Right atrium auricular region (tissue), 2 donors: ENCODE results near the gene SORBS1. TPM values are rescaled to one million over a fixed set of nuclear protein-coding genes. Genes with fewer than 3 reads are reported as not detected.
A peak's percentile ranks its signal among the peaks of the same experiment; 100 is the strongest.

Source experiments
- DNase-seq: peaks from one replicate; pipeline ENCODE4 v3.0.0-alpha.2; 2019; ENCODE audit warnings: low spot score
- H3K27ac ChIP-seq, 2 donors: fragments of 200-600 bp; sonication (generic); 1 replicate in 1 of 2; 2 replicates in 1 of 2; pipeline ENCODE4 v1.5.1; 2016 to 2019
- H3K27me3 ChIP-seq, 2 donors: fragments of 200-600 bp; sonication (generic); one replicate each; pipeline versions ENCODE4 v1.5.1 to v1.6.0; 2017 to 2019
- H3K36me3 ChIP-seq: fragments of 200-600 bp; sonication (generic); one replicate; pipeline ENCODE4 v1.5.1; 2016
- H3K4me1 ChIP-seq, 2 donors: fragments of 200-600 bp; sonication (generic); one replicate each; pipeline versions ENCODE4 v1.5.1 to v1.6.0; 2017 to 2019
- H3K4me3 ChIP-seq, 2 donors: fragments of 200-600 bp; sonication (generic); 1 replicate in 1 of 2; 2 replicates in 1 of 2; pipeline ENCODE4 v1.5.1; 2017 to 2019; ENCODE audit warnings: mild to moderate bottlenecking in 1 of 2, moderate library complexity in 1 of 2
- H3K9me3 ChIP-seq, 2 donors: fragments of 200-600 bp; sonication (generic); one replicate each; pipeline ENCODE4 v1.5.1; 2019
- total RNA-seq, 2 donors: library from RNA; depleted of rRNA; stranded (reverse); fragments of >200 nt; gene quantifications; one replicate each; pipeline ENCODE4 v1.1.0, GENCODE V29; 2016
- TF ChIP-seq, protein P1 (sequence below), 2 donors: fragments of 200-600 bp; sonication (generic); IDR thresholded peaks; one replicate each; pipeline ENCODE4 v1.5.1; 2019; ENCODE audit warnings: antibody characterized with exemption in 2 of 2

SORBS1 gene
- total RNA-seq, 2 donors from 2014 or later, result 742 to 815 TPM

DNA sequence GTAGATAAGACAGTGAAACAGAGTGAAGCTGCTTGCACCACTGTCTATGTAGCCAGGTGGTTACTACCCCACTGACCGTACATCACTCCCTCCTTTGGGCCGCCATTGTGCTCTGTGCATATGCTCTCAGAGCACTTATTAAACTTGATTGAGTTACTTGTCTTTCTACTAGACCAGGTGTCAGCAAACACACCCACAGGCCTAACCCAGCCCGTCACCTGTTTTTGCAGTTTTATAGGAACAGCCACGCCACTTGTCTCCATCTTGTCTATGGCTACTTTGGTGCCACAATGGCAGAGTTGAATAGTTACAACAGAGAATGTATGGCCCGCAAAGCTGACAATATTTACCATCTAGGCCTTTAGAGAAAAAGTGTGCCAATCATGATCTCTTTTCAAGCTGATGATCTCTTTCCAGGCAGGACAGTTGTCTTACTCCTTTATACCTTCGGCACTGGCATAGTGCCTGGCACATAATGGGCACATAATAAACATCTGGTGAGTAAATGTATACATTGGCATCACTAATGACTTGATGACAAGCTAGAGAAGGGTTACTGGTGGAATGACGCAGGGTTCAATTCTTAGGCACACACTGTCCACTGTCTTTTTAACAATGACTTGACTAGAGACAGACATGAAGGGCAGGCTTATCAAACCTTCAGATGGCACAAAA lies 36.7 kb downstream of the SORBS1 start:
- H3K4me1 ChIP-seq, result peaks cover 0 to 64% of the 10 kb centered on the region in 2 donors
- no peak for DNase-seq
- H3K27ac ChIP-seq, result peak overlapping the region; percentile 37 to 40
- TF ChIP-seq, protein P1, sequence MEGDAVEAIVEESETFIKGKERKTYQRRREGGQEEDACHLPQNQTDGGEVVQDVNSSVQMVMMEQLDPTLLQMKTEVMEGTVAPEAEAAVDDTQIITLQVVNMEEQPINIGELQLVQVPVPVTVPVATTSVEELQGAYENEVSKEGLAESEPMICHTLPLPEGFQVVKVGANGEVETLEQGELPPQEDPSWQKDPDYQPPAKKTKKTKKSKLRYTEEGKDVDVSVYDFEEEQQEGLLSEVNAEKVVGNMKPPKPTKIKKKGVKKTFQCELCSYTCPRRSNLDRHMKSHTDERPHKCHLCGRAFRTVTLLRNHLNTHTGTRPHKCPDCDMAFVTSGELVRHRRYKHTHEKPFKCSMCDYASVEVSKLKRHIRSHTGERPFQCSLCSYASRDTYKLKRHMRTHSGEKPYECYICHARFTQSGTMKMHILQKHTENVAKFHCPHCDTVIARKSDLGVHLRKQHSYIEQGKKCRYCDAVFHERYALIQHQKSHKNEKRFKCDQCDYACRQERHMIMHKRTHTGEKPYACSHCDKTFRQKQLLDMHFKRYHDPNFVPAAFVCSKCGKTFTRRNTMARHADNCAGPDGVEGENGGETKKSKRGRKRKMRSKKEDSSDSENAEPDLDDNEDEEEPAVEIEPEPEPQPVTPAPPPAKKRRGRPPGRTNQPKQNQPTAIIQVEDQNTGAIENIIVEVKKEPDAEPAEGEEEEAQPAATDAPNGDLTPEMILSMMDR (IDR thresholded peaks at IDR 0.05), result no peak
- no peaks in the 10 kb centered on the region for H3K27me3 ChIP-seq
- H3K36me3 ChIP-seq, result no peaks in the 10 kb centered on the region
- H3K4me3 ChIP-seq, result no peak overlapping the region
- H3K9me3 ChIP-seq, result no peaks in the 10 kb centered on the region

GRCh38 chr10:95522117-95522516 lies 39.1 kb downstream of the SORBS1 start:
- Histone ChIP-seq H3K4me1 (peaks cover 0 to 72% of the 10 kb centered on the region in 2 donors), H3K9me3 (no peaks in the 10 kb centered on the region), H3K27me3 (no peaks in the 10 kb centered on the region), H3K36me3 (no peaks in the 10 kb centered on the region), H3K4me3 (no peak overlapping the region), H3K27ac (peak overlapping the region; percentile 79 to 92)
- TF ChIP-seq, protein P1 (IDR thresholded peaks at IDR 0.05), result no peak
- DNase-seq, result no peak

- Histone ChIP-seq H3K36me3 (no peaks in the 10 kb centered on the region), H3K27me3 (no peaks in the 10 kb centered on the region), H3K27ac (peak overlapping the region; percentile 79 to 92), H3K4me1 (peaks cover 0 to 79% of the 10 kb centered on the region in 2 donors), H3K9me3 (no peaks in the 10 kb centered on the region), H3K4me3 (no peak overlapping the region)
- no peak for DNase-seq
- TF ChIP-seq, protein P1 (IDR thresholded peaks at IDR 0.05), result no peak
Observed at GRCh38 chr10:95520617-95521016, 40.6 kb downstream of the SORBS1 start.

DNA sequence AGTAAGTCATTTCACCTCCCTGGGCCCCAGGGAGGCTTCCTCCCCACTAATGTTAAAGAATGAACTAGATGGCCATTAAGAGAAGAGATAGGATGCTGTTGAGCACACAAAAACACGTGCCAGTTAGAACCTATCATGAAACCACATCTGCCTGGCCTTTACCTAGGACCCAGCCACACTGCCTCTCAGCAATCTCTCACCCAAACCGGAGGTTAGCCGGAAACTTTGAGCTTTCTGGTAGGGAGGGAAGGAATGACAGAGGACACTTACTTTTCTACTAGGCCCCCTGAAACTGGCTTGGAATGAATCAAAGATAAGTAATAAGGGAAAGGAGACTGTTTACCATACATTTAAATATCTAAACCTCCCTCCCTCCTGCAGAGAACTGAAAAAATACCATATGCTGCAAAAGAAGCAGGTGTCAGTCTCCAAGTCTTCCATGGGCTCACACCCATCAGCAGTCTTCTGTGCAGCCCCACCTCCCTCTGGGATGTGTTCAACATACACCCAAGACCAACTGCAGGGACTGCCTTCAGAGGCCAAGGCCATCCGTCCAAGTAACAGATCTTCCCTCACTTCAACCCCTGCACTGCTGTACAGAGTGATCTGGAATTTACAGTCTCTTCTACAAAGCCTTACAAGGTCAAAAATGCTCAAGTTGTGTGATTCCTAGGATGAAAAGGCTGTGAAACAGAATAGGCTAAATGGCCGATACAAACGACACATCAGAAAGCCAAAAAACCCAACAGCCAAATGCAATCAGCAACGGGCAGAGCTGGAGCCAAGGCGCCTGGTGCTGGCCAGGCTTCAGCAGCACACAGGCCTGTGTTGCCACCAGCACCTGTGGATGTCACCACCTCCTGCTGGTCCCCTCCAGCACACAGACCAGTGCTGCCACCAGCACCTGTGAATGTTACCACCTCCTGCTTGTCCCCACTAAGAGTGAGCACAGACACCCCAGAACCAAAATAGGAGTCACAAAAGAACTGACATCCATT lies 42.4 kb downstream of the SORBS1 start:
- H3K36me3 ChIP-seq, result no peaks in the 10 kb centered on the region
- peaks cover 0 to 91% of the 10 kb centered on the region in 2 donors for H3K4me1 ChIP-seq
- H3K9me3 ChIP-seq, result no peaks in the 10 kb centered on the region
- no peaks in the 10 kb centered on the region for H3K27me3 ChIP-seq
- peak overlapping the region; percentile 79 to 92 for H3K27ac ChIP-seq
- TF ChIP-seq, protein P1 (IDR thresholded peaks at IDR 0.05), result peak in 1 of 2 donors; percentile 20
- no peak for DNase-seq
- H3K4me3 ChIP-seq, result peak overlapping the region in 1 of 2 donors; percentile 1

DNA sequence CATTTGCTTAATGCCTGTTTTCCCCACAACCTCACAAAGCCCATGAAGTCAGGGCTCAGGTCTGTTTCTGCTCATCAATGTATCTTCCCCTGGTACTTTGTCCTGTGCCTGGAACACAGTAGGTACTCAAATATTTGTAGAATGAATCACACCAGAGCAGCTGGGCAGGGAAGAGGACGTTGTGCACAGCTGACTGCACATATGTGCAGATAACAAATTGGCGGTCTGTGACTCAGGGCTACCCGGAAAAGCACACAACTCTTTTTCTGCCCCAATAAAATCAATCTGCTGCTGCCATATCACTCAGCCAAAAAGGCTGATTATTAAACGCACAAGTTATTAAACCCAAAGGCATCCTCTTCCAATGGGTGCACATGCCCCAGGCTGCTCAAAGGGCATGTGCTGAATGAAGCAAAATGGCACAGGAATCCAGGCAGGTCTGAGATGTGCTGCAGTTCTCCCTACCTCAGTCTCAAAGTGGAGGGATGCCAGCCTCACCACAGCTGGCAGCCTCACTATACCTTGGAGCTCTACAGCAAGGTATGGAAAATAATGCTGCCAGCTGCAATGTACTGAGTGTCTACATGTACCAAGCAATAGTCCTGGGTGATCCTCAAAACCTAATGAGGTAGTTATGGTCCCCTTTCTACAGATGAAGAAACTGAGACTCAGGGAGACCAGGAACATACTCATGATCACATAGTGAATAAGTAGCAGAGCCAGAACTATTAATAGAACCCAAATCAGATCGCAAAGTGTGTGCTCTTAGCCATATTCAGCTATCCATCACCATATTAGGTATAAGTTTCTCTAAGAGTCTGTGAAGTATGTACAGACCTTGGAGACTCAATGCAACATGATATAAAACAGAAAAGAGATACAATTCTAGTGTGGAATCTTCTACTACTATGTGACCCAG lies 43.4 kb downstream of the SORBS1 start:
- H3K9me3 ChIP-seq, result no peaks in the 10 kb centered on the region
- no peak overlapping the region for H3K4me3 ChIP-seq
- H3K27ac ChIP-seq, result peak overlapping the region; percentile 79 to 92
- DNase-seq, result no peak
- H3K36me3 ChIP-seq, result no peaks in the 10 kb centered on the region
- TF ChIP-seq, protein P1 (IDR thresholded peaks at IDR 0.05), result no peak
- no peaks in the 10 kb centered on the region for H3K27me3 ChIP-seq
- H3K4me1 ChIP-seq, result peaks cover 0 to 91% of the 10 kb centered on the region in 2 donors
